Mesendoderm (in vitro differentiated cells): ENCODE results near the gene TEPSIN.

Source experiments
- DNase-seq: peaks from one replicate; pipeline ENCODE4 v3.0.0; 2013
- H2AK5ac ChIP-seq: 2 replicates; pipeline ENCODE4 v1.6.1; 2013; ENCODE audit warnings: low read length, inconsistent platforms
- H2BK120ac ChIP-seq: 2 replicates; pipeline ENCODE4 v1.6.1; 2013; ENCODE audit warnings: low read depth, mild to moderate bottlenecking, low read length, moderate library complexity, mixed read lengths
- H2BK15ac ChIP-seq: replicated peaks from 2 replicates; pipeline ENCODE4 v1.6.1; 2013; ENCODE audit warnings: low read depth, mild to moderate bottlenecking, moderate library complexity
- H2BK5ac ChIP-seq: 2 replicates; pipeline ENCODE4 v1.6.1; 2013; ENCODE audit warnings: low read length, inconsistent platforms
- H3K18ac ChIP-seq: 2 replicates; pipeline ENCODE4 v1.6.1; 2013; ENCODE audit warnings: mild to moderate bottlenecking, low read length, mixed read lengths
- H3K23ac ChIP-seq: one replicate; pipeline ENCODE4 v1.6.1; 2013; ENCODE audit warnings: low read length
- H3K27ac ChIP-seq: 2 replicates; pipeline ENCODE4 v1.5.1; 2013; ENCODE audit warnings: low read depth, mild to moderate bottlenecking, inconsistent platforms, low read length, moderate library complexity
- H3K27me3 ChIP-seq: 2 replicates; pipeline ENCODE4 v1.6.1; 2013; ENCODE audit warnings: low read length, control low read depth, mild to moderate bottlenecking, inconsistent platforms; ENCODE audit not compliant: insufficient read depth, poor library complexity
- H3K36me3 ChIP-seq: 2 replicates; pipeline ENCODE4 v1.6.1; 2013; ENCODE audit warnings: low read length, inconsistent platforms; ENCODE audit not compliant: control insufficient read depth, insufficient read depth
- H3K4ac ChIP-seq: one replicate; pipeline ENCODE4 v1.6.1; 2013; ENCODE audit warnings: low read depth, mild to moderate bottlenecking, low read length, moderate library complexity
- H3K4me1 ChIP-seq: 2 replicates; pipeline ENCODE4 v1.6.1; 2013; ENCODE audit warnings: low read depth, low read length, inconsistent platforms; ENCODE audit not compliant: control insufficient read depth
- H3K4me2 ChIP-seq: 2 replicates; pipeline ENCODE4 v1.6.1; 2013; ENCODE audit warnings: low read length
- H3K4me3 ChIP-seq: 2 replicates; pipeline ENCODE4 v1.5.1; 2013; ENCODE audit warnings: mild to moderate bottlenecking, low read length
- H3K56ac ChIP-seq: one replicate; pipeline ENCODE4 v1.6.1; 2013; ENCODE audit warnings: low read length
- H3K79me1 ChIP-seq: 2 replicates; pipeline ENCODE4 v1.6.1; 2013; ENCODE audit warnings: low read length, inconsistent platforms
- H3K79me2 ChIP-seq: 2 replicates; pipeline ENCODE4 v1.6.1; 2013; ENCODE audit warnings: mild to moderate bottlenecking, low read length; ENCODE audit not compliant: control insufficient read depth, insufficient read depth
- H3K9ac ChIP-seq: 2 replicates; pipeline ENCODE4 v1.6.1; 2013; ENCODE audit warnings: low read length, inconsistent platforms
- H4K5ac ChIP-seq: one replicate; pipeline ENCODE4 v1.6.1; 2013; ENCODE audit warnings: low read length
- H4K8ac ChIP-seq: one replicate; pipeline ENCODE4 v1.6.1; 2013; ENCODE audit warnings: low read depth, mild to moderate bottlenecking, control low read depth, low read length, moderate library complexity
- WGBS: extraction: QIAGEN DNeasy Blood & Tissue Kit; methylation state at CpG from one replicate; pipeline ENCODE4 v1.1.7; 2013; ENCODE audit warnings: low lambda C conversion rate, missing lambda C conversion rate; ENCODE audit not compliant: insufficient coverage; ENCODE audit errors: extremely low coverage; 5-methylcytosine and 5-hydroxymethylcytosine counted together

The TEPSIN gene

DNA sequence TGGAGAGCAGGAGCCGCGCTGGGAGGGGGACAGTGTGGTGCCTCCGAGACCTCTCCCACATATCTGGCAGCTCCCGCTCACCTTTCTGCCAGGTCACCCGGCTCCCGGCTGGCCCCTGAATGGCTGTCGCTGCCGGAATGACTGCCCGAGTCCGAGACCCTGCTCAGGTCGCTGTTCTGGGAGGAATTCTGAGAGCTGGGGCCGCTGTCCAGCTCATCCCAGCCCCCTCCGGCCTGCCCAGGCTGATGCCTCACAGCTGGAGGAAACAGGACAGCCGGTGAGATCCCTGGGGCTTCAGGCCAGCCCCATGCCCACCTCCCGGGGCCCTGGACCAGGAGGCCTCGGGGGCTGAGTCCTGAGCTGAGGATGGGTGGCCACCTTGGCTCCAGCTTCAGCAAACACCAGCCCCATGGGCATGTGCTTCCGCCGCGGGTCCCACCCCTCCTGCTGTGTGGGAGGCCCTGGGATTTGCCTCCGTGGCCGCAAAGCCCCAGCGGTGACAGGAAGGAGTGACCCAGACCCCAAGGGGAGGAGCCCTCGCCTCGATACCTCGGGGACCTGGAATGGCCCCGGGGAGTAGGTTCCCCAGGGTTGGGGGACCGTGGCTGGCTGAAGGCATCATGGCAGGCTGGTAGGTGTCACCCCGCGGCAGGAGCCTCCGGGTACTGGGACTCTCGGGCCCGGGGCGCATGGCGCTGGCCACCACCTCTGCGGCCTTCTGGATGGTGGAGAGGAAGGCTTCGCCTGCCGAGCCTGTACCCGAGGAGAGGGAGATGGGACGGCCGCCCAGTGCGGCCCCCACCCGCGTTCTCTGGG is 6.9 kb downstream of the TEPSIN start:
- Histone ChIP-seq H4K5ac (no peak overlapping the region), H2AK5ac (no peak overlapping the region), H3K4ac (no peak overlapping the region), H3K18ac (no peak overlapping the region), H3K9ac (no peak overlapping the region), H3K23ac (no peak overlapping the region), H4K8ac (no peak overlapping the region), H3K27ac (no peak overlapping the region), H2BK120ac (no peak overlapping the region), H3K4me2 (no peak overlapping the region), H3K36me3 (peaks cover 3% of the 10 kb centered on the region), H3K4me3 (no peak overlapping the region), H3K56ac (no peak overlapping the region), H3K79me2 (no peaks in the 10 kb centered on the region), H3K4me1 (no peaks in the 10 kb centered on the region), H2BK15ac (no peak overlapping the region), H3K27me3 (no peaks in the 10 kb centered on the region), H2BK5ac (no peak overlapping the region), H3K79me1 (no peaks in the 10 kb centered on the region)
- WGBS: no CpG with 5 or more reads among the region's 43 CpGs
- no peak for DNase-seq

- no peak overlapping the region for H4K8ac ChIP-seq
- H3K36me3 ChIP-seq: peaks cover 3% of the 10 kb centered on the region
- H2BK5ac ChIP-seq: no peak overlapping the region
- H3K18ac ChIP-seq: no peak overlapping the region
- no peak overlapping the region for H3K9ac ChIP-seq
- no peak overlapping the region for H3K56ac ChIP-seq
- H3K4me2 ChIP-seq: no peak overlapping the region
- DNase-seq: no peak
- H3K23ac ChIP-seq: no peak overlapping the region
- no peak overlapping the region for H3K4ac ChIP-seq
- no peak overlapping the region for H4K5ac ChIP-seq
- no peaks in the 10 kb centered on the region for H3K27me3 ChIP-seq
- H2AK5ac ChIP-seq: no peak overlapping the region
- H3K4me1 ChIP-seq: no peaks in the 10 kb centered on the region
- no peaks in the 10 kb centered on the region for H3K79me2 ChIP-seq
- no peaks in the 10 kb centered on the region for H3K79me1 ChIP-seq
- H3K4me3 ChIP-seq: no peak overlapping the region
- H3K27ac ChIP-seq: no peak overlapping the region
- WGBS: no CpG with 5 or more reads among the region's 31 CpGs
- H2BK15ac ChIP-seq: no peak overlapping the region
- no peak overlapping the region for H2BK120ac ChIP-seq
These were observed 7.7 kb downstream of the TEPSIN start for GRCh38 chr17:81231121-81231645.

DNA sequence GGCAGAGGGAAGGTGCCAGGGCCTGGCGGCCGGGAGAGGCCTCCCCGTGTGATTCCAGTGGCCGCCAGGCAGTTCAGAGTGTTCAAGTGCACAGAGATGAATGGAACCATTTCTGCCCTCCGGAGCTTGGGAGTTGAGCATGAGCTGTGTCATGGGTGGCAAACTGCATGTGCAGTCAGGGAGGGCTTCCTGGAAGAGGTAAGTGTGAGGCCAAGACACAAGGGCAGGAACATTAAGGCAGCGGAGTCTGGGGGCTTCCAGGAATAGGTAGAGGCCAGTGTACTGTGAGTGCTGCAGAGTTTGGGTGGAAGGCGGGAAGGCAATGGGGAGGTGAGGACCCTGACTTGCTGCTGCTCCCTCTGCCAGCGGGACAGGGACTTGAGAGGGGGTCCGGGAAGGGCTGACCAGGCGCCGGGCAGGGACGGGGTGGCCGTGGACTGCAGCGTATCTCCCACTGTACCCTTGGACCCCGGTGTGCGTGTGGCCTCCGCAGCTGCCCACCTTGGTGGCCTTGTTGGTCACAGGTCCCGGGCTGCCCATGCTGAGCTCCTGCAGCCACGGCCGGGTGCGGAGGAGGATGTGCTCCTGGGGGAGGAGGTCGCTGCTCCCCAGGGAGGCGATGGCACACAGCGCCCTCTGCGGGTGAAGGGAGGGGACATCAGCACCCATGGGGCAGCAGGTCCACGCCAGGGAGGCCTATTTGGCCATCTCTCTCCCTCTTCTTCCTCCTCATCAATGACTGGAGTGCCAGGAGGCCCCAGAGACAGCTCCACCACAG is 8.6 kb downstream of the TEPSIN start:
- Histone ChIP-seq H3K18ac (no peak overlapping the region), H2BK15ac (no peak overlapping the region), H3K4me1 (no peaks in the 10 kb centered on the region), H3K23ac (no peak overlapping the region), H3K27ac (no peak overlapping the region), H3K4me2 (no peak overlapping the region), H4K5ac (no peak overlapping the region), H3K4me3 (no peak overlapping the region), H3K9ac (no peak overlapping the region), H3K56ac (no peak overlapping the region), H3K79me2 (no peaks in the 10 kb centered on the region), H3K4ac (no peak overlapping the region), H3K79me1 (no peaks in the 10 kb centered on the region), H3K27me3 (no peaks in the 10 kb centered on the region), H3K36me3 (peaks cover 3% of the 10 kb centered on the region), H2BK5ac (no peak overlapping the region), H2BK120ac (no peak overlapping the region), H4K8ac (no peak overlapping the region), H2AK5ac (no peak overlapping the region)
- WGBS: no CpG with 5 or more reads among the region's 26 CpGs
- DNase-seq: peak; percentile 52

DNA sequence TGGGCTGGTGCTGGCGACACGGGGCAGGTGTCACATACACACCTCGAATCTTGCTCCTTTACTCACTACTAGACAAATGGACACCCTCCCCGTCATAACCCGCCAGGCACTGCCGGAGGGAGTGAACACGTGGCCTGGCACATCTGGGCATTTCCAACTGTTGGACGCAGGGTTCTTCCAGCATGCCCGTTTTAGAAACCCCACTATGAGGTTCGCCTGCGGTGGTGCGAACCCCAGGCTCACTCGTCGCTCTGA is 9.3 kb downstream of the TEPSIN start:
- Histone ChIP-seq H3K36me3 (peaks cover 3% of the 10 kb centered on the region), H3K23ac (no peak overlapping the region), H3K9ac (no peak overlapping the region), H2BK15ac (no peak overlapping the region), H4K8ac (no peak overlapping the region), H4K5ac (no peak overlapping the region), H3K79me1 (no peaks in the 10 kb centered on the region), H3K4me1 (no peaks in the 10 kb centered on the region), H2AK5ac (no peak overlapping the region), H2BK5ac (no peak overlapping the region), H3K56ac (no peak overlapping the region), H3K79me2 (no peaks in the 10 kb centered on the region), H2BK120ac (no peak overlapping the region), H3K27ac (no peak overlapping the region), H3K18ac (no peak overlapping the region), H3K4ac (no peak overlapping the region), H3K27me3 (no peaks in the 10 kb centered on the region), H3K4me2 (no peak overlapping the region), H3K4me3 (no peak overlapping the region)
- DNase-seq: no peak
- no CpG with 5 or more reads among the region's 14 CpGs for WGBS

DNA sequence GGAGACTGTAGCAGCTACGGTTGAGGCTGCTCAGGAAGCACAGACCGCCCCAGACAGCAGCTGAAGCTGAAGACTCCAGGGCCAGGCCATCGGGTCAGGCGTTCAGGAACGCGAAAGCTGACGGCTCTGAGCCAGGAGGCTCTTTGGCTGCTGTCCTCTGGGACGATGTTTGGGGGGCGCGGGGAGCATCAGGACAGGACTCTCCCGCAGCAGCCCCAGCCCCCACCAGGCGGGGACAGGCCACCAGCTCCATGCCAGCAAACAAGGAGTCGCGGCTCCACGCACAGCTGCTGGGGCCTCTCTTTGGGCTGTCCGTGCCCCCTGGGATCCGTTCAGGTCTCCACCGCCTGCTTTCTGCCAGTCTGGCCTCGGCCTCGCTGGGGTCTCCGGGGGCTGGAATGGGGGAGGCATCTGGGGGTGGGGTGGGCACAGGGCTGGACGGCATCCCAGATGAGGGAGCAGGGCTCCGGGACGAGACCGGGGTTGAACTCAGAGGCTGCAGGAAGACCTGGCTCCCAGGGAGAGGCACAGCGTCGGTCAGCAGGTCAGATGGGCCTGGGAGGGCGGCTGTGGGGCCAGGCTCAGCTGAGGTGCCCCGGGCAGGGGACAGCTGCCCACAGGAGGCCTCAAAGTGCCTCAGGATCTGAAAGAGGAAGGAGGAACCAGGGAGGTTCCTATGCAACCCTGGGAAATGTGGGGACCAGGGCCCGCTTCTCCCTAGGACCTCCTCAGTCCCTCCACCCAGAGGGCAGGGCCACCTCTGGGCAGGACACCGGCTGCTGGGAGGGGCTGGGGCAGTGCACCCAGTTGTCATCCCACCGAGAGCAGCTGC is 9.8 kb downstream of the TEPSIN start:
- no CpG with 5 or more reads among the region's 32 CpGs for WGBS
- Histone ChIP-seq H3K79me2 (no peaks in the 10 kb centered on the region), H3K36me3 (peaks cover 3% of the 10 kb centered on the region), H4K8ac (no peak overlapping the region), H3K18ac (no peak overlapping the region), H2BK120ac (no peak overlapping the region), H3K4me2 (no peak overlapping the region), H3K4ac (no peak overlapping the region), H3K27me3 (no peaks in the 10 kb centered on the region), H3K4me3 (no peak overlapping the region), H3K9ac (no peak overlapping the region), H2AK5ac (no peak overlapping the region), H3K79me1 (no peaks in the 10 kb centered on the region), H2BK5ac (no peak overlapping the region), H2BK15ac (no peak overlapping the region), H3K56ac (no peak overlapping the region), H3K27ac (no peak overlapping the region), H3K4me1 (no peaks in the 10 kb centered on the region), H4K5ac (no peak overlapping the region), H3K23ac (no peak overlapping the region)
- DNase-seq: no peak
